ENCODE results near the gene OGDH.

OGDH gene

GRCh38 chr7:44615149-44615611 is 8.8 kb downstream of the OGDH start:
- no peak for DNase-seq (ENCODE audit: low read depth, low spot score)

GRCh38 chr7:44615793-44616192 is 9.4 kb downstream of the OGDH start:
- no peak overlapping the region for H3K4me3 ChIP-seq (ENCODE audit: low read length)
- no peak for DNase-seq (ENCODE audit: low read depth, low spot score)

More at GRCh38 chr7:44615149-44615611, 8.8 kb downstream of the OGDH start:
- no peak overlapping the region for H3K4me3 ChIP-seq (ENCODE audit: low read length)

GRCh38 chr7:44616545-44616944 is 10.1 kb downstream of the OGDH start:
- no peak overlapping the region for H3K4me3 ChIP-seq (ENCODE audit: low read length)
- DNase-seq (ENCODE audit: low read depth, low spot score) = no peak

- no peak overlapping the region for H3K4me3 ChIP-seq (ENCODE audit: low read length)
- no peak for DNase-seq (ENCODE audit: low read depth, low spot score)
Measured at GRCh38 chr7:44617225-44617890, 10.9 kb downstream of the OGDH start.

- no peak overlapping the region for H3K4me3 ChIP-seq (ENCODE audit: low read length)
- DNase-seq (ENCODE audit: low read depth, low spot score) = no peak
Measured at GRCh38 chr7:44618045-44618444, 11.6 kb downstream of the OGDH start.

- no peak overlapping the region for H3K4me3 ChIP-seq (ENCODE audit: low read length)
- no peak for DNase-seq (ENCODE audit: low read depth, low spot score)
Measured at GRCh38 chr7:44618753-44619152, 12.3 kb downstream of the OGDH start.

- H3K4me3 ChIP-seq (ENCODE audit: low read length) = no peak overlapping the region
- DNase-seq (ENCODE audit: low read depth, low spot score) = no peak
Measured at GRCh38 chr7:44621034-44621749, 14.8 kb downstream of the OGDH start.

GRCh38 chr7:44621750-44622103 is 15.3 kb downstream of the OGDH start:
- DNase-seq (ENCODE audit: low read depth, low spot score) = no peak
- no peak overlapping the region for H3K4me3 ChIP-seq (ENCODE audit: low read length)

- DNase-seq (ENCODE audit: low read depth, low spot score) = no peak
- H3K4me3 ChIP-seq (ENCODE audit: low read length) = no peak overlapping the region
Measured at GRCh38 chr7:44622342-44623151, 16.1 kb downstream of the OGDH start.

- no peak for DNase-seq (ENCODE audit: low read depth, low spot score)
- H3K4me3 ChIP-seq (ENCODE audit: low read length) = no peak overlapping the region
Measured at GRCh38 chr7:44624318-44624717, 17.9 kb downstream of the OGDH start.

GRCh38 chr7:44625526-44626471 is 19.4 kb downstream of the OGDH start:
- no peak overlapping the region for H3K4me3 ChIP-seq (ENCODE audit: low read length)
- no peak for DNase-seq (ENCODE audit: low read depth, low spot score)

- H3K4me3 ChIP-seq (ENCODE audit: low read length) = no peak overlapping the region
- no peak for DNase-seq (ENCODE audit: low read depth, low spot score)
Measured at GRCh38 chr7:44626620-44627019, 20.2 kb downstream of the OGDH start.

- DNase-seq (ENCODE audit: low read depth, low spot score) = no peak
- no peak overlapping the region for H3K4me3 ChIP-seq (ENCODE audit: low read length)
Measured at GRCh38 chr7:44629829-44630522, 23.5 kb downstream of the OGDH start.

- no peak for DNase-seq (ENCODE audit: low read depth, low spot score)
- no peak overlapping the region for H3K4me3 ChIP-seq (ENCODE audit: low read length)
Measured at GRCh38 chr7:44630792-44631457, 24.5 kb downstream of the OGDH start.

GRCh38 chr7:44631458-44632115 is 25.2 kb downstream of the OGDH start:
- H3K4me3 ChIP-seq (ENCODE audit: low read length) = no peak overlapping the region
- DNase-seq (ENCODE audit: low read depth, low spot score) = peak; percentile 51

- DNase-seq (ENCODE audit: low read depth, low spot score) = no peak
- H3K4me3 ChIP-seq (ENCODE audit: low read length) = no peak overlapping the region
Measured at GRCh38 chr7:44632196-44632595, 25.8 kb downstream of the OGDH start.

Data from Jurkat, Clone E6-1 (cell line).